T1000 (cell line): ENCODE measurements around the gene PLCB1.
"Not testable (repeated sequence)": the region's sequence is repeated elsewhere in the genome, so short reads cannot be mapped to it uniquely, and the experiment has no call there.

Experiments
- DNase-seq: peaks from one replicate; lab custom pipeline; 2025; ENCODE audit warnings: mixed read lengths; lab: John Stamatoyannopoulos, UW

The PLCB1 gene

GRCh38 chr20:8602389-8603116 is 470.5 kb downstream of the PLCB1 start:
- no peak for DNase-seq

- DNase-seq, result no peak
These were observed 476.4 kb downstream of the PLCB1 start for GRCh38 chr20:8608470-8608869.

GRCh38 chr20:8616792-8617191 is 484.7 kb downstream of the PLCB1 start:
- DNase-seq, result no peak

- no peak for DNase-seq
These were observed 488.9 kb downstream of the PLCB1 start for GRCh38 chr20:8621001-8621400.

- DNase-seq, result no peak
These were observed 492.0 kb downstream of the PLCB1 start for GRCh38 chr20:8624046-8624445.

GRCh38 chr20:8624616-8625015 is 492.6 kb downstream of the PLCB1 start:
- DNase-seq, result no peak

GRCh38 chr20:8627340-8628004 is 495.4 kb downstream of the PLCB1 start:
- no peak for DNase-seq

GRCh38 chr20:8631271-8631670 is 499.2 kb downstream of the PLCB1 start:
- DNase-seq, result no peak

GRCh38 chr20:8633366-8633765 is 501.3 kb downstream of the PLCB1 start:
- DNase-seq, result no peak

GRCh38 chr20:8635048-8635572 is 503.0 kb downstream of the PLCB1 start:
- DNase-seq, result no peak

- no peak for DNase-seq
These were observed 503.8 kb downstream of the PLCB1 start for GRCh38 chr20:8635837-8636236.

- DNase-seq, result no peak
These were observed 507.2 kb downstream of the PLCB1 start for GRCh38 chr20:8639112-8639778.

GRCh38 chr20:8640461-8640860 is 508.4 kb downstream of the PLCB1 start:
- DNase-seq, result no peak

GRCh38 chr20:8642247-8642646 is 510.2 kb downstream of the PLCB1 start:
- no peak for DNase-seq

GRCh38 chr20:8644468-8644867 is 512.4 kb downstream of the PLCB1 start:
- not testable (repeated sequence) for DNase-seq

GRCh38 chr20:8645326-8645725 is 513.3 kb downstream of the PLCB1 start:
- DNase-seq, result no peak

GRCh38 chr20:8646033-8646441 is 514.0 kb downstream of the PLCB1 start:
- no peak for DNase-seq

- no peak for DNase-seq
These were observed 514.6 kb downstream of the PLCB1 start for GRCh38 chr20:8646716-8647115.

GRCh38 chr20:8647961-8648441 is 515.9 kb downstream of the PLCB1 start:
- DNase-seq, result no peak

- no peak for DNase-seq
These were observed 516.4 kb downstream of the PLCB1 start for GRCh38 chr20:8648466-8648865.

- DNase-seq, result no peak
These were observed 520.3 kb downstream of the PLCB1 start for GRCh38 chr20:8652396-8652795.

GRCh38 chr20:8654486-8654885 is 522.4 kb downstream of the PLCB1 start:
- DNase-seq, result no peak

GRCh38 chr20:8656335-8656734 is 524.3 kb downstream of the PLCB1 start:
- no peak for DNase-seq
